ENCODE measurements around the gene ACTRT2.

- TF ChIP-seq, protein P1, sequence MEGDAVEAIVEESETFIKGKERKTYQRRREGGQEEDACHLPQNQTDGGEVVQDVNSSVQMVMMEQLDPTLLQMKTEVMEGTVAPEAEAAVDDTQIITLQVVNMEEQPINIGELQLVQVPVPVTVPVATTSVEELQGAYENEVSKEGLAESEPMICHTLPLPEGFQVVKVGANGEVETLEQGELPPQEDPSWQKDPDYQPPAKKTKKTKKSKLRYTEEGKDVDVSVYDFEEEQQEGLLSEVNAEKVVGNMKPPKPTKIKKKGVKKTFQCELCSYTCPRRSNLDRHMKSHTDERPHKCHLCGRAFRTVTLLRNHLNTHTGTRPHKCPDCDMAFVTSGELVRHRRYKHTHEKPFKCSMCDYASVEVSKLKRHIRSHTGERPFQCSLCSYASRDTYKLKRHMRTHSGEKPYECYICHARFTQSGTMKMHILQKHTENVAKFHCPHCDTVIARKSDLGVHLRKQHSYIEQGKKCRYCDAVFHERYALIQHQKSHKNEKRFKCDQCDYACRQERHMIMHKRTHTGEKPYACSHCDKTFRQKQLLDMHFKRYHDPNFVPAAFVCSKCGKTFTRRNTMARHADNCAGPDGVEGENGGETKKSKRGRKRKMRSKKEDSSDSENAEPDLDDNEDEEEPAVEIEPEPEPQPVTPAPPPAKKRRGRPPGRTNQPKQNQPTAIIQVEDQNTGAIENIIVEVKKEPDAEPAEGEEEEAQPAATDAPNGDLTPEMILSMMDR (IDR thresholded peaks at IDR 0.05), result no peak
- no peak for TF ChIP-seq POLR2A (IDR thresholded peaks at IDR 0.05; ENCODE audit: low read depth)
- no peak for TF ChIP-seq EP300 (IDR thresholded peaks at IDR 0.05)
- no peak for TF ChIP-seq POLR2AphosphoS5 (IDR thresholded peaks at IDR 0.05)
Measured at GRCh38 chr1:3017440-3018050, 3.7 kb upstream of the ACTRT2 start.

All from esophagus muscularis mucosa (tissue), 4 donors.